NB4 (cell line): ENCODE data around the gene XIST.

Experiments
- CTCF ChIP-seq: IDR thresholded peaks from one replicate; pipeline ENCODE4 v1.5.1; 2012; ENCODE audit warnings: low read depth, low read length
- MAX ChIP-seq: IDR thresholded peaks from 2 replicates; pipeline ENCODE4 v1.6.1; 2011; ENCODE audit warnings: low read depth, low read length

- no peak for TF ChIP-seq CTCF
- TF ChIP-seq MAX = no peak
Measured at GRCh38 chrX:73828080-73828720, 24.3 kb downstream of the XIST start.
